Stimulated activated CD4-positive, alpha-beta T cell treated with anti-CD3 and anti-CD28 coated beads, Interleukin-4, amount 100 ng/mL, for 4 hours (primary cell): ENCODE data around the gene NIT2.
"Not testable (repeated sequence)": the region's sequence is repeated elsewhere in the genome, so short reads cannot be mapped to it uniquely, and the experiment has no call there.

Experiments used
- DNase-seq, 2 experiments: peaks; one replicate each; pipeline ENCODE4 v3.0.0-alpha.2; 2020

NIT2 gene

GRCh38 chr3:100334488-100335351, at the start of gene NIT2:
Gene NIT2, plus strand, starts transcription at chr3:100334757. Its CDS starts 35 bp downstream, at chr3:100334792.
- DNase-seq: peak; percentile 75 to 80

- DNase-seq: no peak
Observed at GRCh38 chr3:100288288-100288894, 46.2 kb upstream of the NIT2 start.

- DNase-seq: no peak
Observed at GRCh38 chr3:100289339-100289738, 45.2 kb upstream of the NIT2 start.

GRCh38 chr3:100295089-100295488, 39.5 kb upstream of the NIT2 start:
- DNase-seq: no peak

- DNase-seq: no peak
Observed at GRCh38 chr3:100297784-100298183, 36.8 kb upstream of the NIT2 start.

GRCh38 chr3:100299016-100299415, 35.5 kb upstream of the NIT2 start:
- no peak for DNase-seq

- no peak for DNase-seq
Observed at GRCh38 chr3:100306695-100307094, 27.9 kb upstream of the NIT2 start.

GRCh38 chr3:100310355-100310965, 24.1 kb upstream of the NIT2 start:
- no peak for DNase-seq

GRCh38 chr3:100311011-100311410, 23.5 kb upstream of the NIT2 start:
- no peak for DNase-seq

- peak in 1 of 2 experiments; percentile 9 for DNase-seq
Observed at GRCh38 chr3:100316641-100317069, 17.9 kb upstream of the NIT2 start.

GRCh38 chr3:100317912-100318311, 16.6 kb upstream of the NIT2 start:
- no peak for DNase-seq

- no peak for DNase-seq
Observed at GRCh38 chr3:100319951-100320350, 14.6 kb upstream of the NIT2 start.

- DNase-seq: no peak
Observed at GRCh38 chr3:100324044-100324443, 10.5 kb upstream of the NIT2 start.

GRCh38 chr3:100325827-100326226, 8.7 kb upstream of the NIT2 start:
- no peak for DNase-seq

- DNase-seq: not testable (repeated sequence)
Observed at GRCh38 chr3:100327377-100327776, 7.2 kb upstream of the NIT2 start.

- DNase-seq: no peak
Observed at GRCh38 chr3:100329800-100330489, 4.6 kb upstream of the NIT2 start.

GRCh38 chr3:100330651-100331050, 3.9 kb upstream of the NIT2 start:
- DNase-seq: no peak

GRCh38 chr3:100331660-100332059, 2.9 kb upstream of the NIT2 start:
- DNase-seq: no peak

GRCh38 chr3:100333051-100333450, 1.5 kb upstream of the NIT2 start:
- DNase-seq: no peak

- DNase-seq: no peak
Observed at GRCh38 chr3:100333970-100334487, 528 bp upstream of the NIT2 start.

- DNase-seq: peak in 1 of 2 experiments; percentile 6
Observed at GRCh38 chr3:100335434-100335833, 877 bp downstream of the NIT2 start.

- DNase-seq: not testable (repeated sequence)
Observed at GRCh38 chr3:100336229-100336628, 1.7 kb downstream of the NIT2 start.

- DNase-seq: no peak
Observed at GRCh38 chr3:100338911-100339310, 4.4 kb downstream of the NIT2 start.
